NT2/D1 (cell line): ENCODE results near the gene ZNF581.

Source experiments
- SUZ12 ChIP-seq: IDR thresholded peaks from 2 replicates; pipeline ENCODE4 v1.6.1; 2011; ENCODE audit not compliant: insufficient read length, insufficient read depth; ENCODE audit errors: extremely low read depth
- YY1 ChIP-seq: IDR thresholded peaks from 2 replicates; pipeline ENCODE4 v1.6.1; 2011; ENCODE audit not compliant: insufficient read length, insufficient read depth
- ZNF274 ChIP-seq: IDR thresholded peaks from 2 replicates; pipeline ENCODE4 v1.6.1; 2011; ENCODE audit warnings: mild to moderate bottlenecking, low read depth, low read length

DNA sequence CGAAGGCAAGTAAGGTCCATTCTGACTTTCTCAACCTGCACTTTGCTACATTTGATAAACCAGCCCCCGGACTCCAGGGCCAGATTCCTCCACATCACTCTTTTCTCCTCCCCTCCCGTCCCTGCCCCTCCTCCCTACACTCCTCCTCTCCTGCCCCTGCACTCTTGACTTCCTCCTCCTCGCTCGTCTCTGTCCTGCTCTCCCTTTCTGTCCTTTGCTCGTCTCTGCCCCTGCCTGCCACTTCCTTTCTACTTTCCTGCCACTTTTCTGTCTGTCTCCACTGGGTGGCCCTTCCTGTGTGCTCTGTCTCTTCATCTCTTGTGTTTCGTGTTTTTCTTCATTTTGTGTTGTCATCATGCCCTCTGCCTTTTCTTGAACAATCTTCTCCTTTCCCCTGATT is 18.4 kb downstream of the ZNF581 start:
- TF ChIP-seq ZNF274 (no peak), YY1 (no peak), SUZ12 (no peak)
